Endothelial cell of umbilical vein (primary cell): ENCODE results near the gene FANCC. TPM values are rescaled to one million over a fixed set of nuclear protein-coding genes. Genes with fewer than 3 reads are reported as not detected.

Experiments used
- BruUV-seq: library from RNA; stranded (reverse); fragments of 400-500 nt; replicated peaks from 2 replicates; lab custom pipeline; 2021; lab: Mats Ljungman, UMichigan
- CTCF ChIA-PET: fragments of 300-600, 350-600 bp; sonication (Branson Sonifier 250); formaldehyde crosslinking; loops from one replicate; lab custom pipeline; 2021; ENCODE audit warnings: antibody characterized with exemption, inconsistent platforms; lab: Charles Lee
- POLR2A ChIA-PET: fragments of 300-600, 350-600 bp; sonication (Branson Sonifier 250); formaldehyde crosslinking; loops from one replicate; lab custom pipeline; 2021; ENCODE audit warnings: antibody characterized with exemption, inconsistent platforms; lab: Charles Lee
- DNase-seq: peaks from one replicate; pipeline ENCODE4 v3.0.0-alpha.2; 2011; ENCODE audit warnings: low read depth, low spot score
- FAIRE-seq: peaks from 2 replicates; lab custom pipeline; 2011; peaks lifted over from hg19 to GRCh38; lab: Jason Lieb, UNC
- H2AFZ ChIP-seq: 2 replicates; pipeline ENCODE4 v1.6.0; 2012; ENCODE audit warnings: low read depth, low read length, control low read depth, inconsistent platforms
- H3K27ac ChIP-seq: 2 replicates; pipeline ENCODE4 v1.5.1; 2011; ENCODE audit warnings: low read depth, mild to moderate bottlenecking, control low read depth, low read length, moderate library complexity; ENCODE audit not compliant: insufficient read depth
- H3K27me3 ChIP-seq, 2 experiments: 2 replicates each; pipeline versions ENCODE4 v1.6.0 to v1.6.1; 2011; ENCODE audit warnings: low read length in 2 of 2, mixed read lengths in 1 of 2; ENCODE audit not compliant: control insufficient read depth in 2 of 2, insufficient read depth in 2 of 2
- H3K36me3 ChIP-seq, 2 experiments: 2 replicates in 1 of 2; 3 replicates in 1 of 2; pipeline ENCODE4 v1.5.1; 2011; ENCODE audit warnings: low read length in 2 of 2, mild to moderate bottlenecking in 1 of 2, moderate library complexity in 1 of 2; ENCODE audit not compliant: control insufficient read depth in 2 of 2, insufficient read depth in 2 of 2; ENCODE audit errors: extremely low read depth in 1 of 2
- H3K4me1 ChIP-seq: 3 replicates; pipeline ENCODE4 v1.5.1; 2011; ENCODE audit warnings: mild to moderate bottlenecking, low read length; ENCODE audit not compliant: control insufficient read depth, insufficient read depth; ENCODE audit errors: extremely low read depth
- H3K4me2 ChIP-seq: 2 replicates; pipeline ENCODE4 v1.6.1; 2011; ENCODE audit warnings: low read length, control low read depth, mixed read lengths; ENCODE audit not compliant: insufficient read depth
- H3K4me3 ChIP-seq, 3 experiments: fragments of 200-600 bp in 1 of 3; sonication (generic), shearing (Covaris generic) in 1 of 3; replicated peaks in 1 of 3; 2 replicates each; pipeline ENCODE4 v1.5.1; 2011 to 2016; ENCODE audit warnings: control low read depth in 3 of 3, low read length in 3 of 3, mild to moderate bottlenecking in 2 of 3, inconsistent platforms in 1 of 3, low read depth in 1 of 3, moderate library complexity in 1 of 3; ENCODE audit not compliant: insufficient read depth in 1 of 3
- H3K79me2 ChIP-seq: 2 replicates; pipeline ENCODE4 v1.6.0; 2012; ENCODE audit warnings: low read length, inconsistent platforms; ENCODE audit not compliant: control insufficient read depth, insufficient read depth
- H3K9ac ChIP-seq: replicated peaks from 2 replicates; pipeline ENCODE3; 2011; ENCODE audit warnings: low read length, control low read depth; ENCODE audit not compliant: insufficient read depth; ENCODE audit errors: extremely low read depth
- H3K9me1 ChIP-seq: replicated peaks from 3 replicates; pipeline ENCODE4 v1.6.0; 2011; ENCODE audit warnings: mild to moderate bottlenecking, low read length; ENCODE audit not compliant: control insufficient read depth, insufficient read depth; ENCODE audit errors: extremely low read depth
- H3K9me3 ChIP-seq: replicated peaks from 2 replicates; pipeline ENCODE4 v1.5.1; 2012; ENCODE audit warnings: low read length, inconsistent platforms; ENCODE audit not compliant: control insufficient read depth, insufficient read depth
- H4K20me1 ChIP-seq: replicated peaks from 2 replicates; pipeline ENCODE3; 2011; ENCODE audit warnings: mild to moderate bottlenecking, low read length; ENCODE audit not compliant: control insufficient read depth, insufficient read depth; ENCODE audit errors: extremely low read depth
- CTCF ChIP-seq, 2 donors: IDR thresholded peaks; 1 replicate in 1 of 2; 2 replicates in 1 of 2; pipeline ENCODE4 v1.5.1; 2011; ENCODE audit warnings: low read length in 2 of 2, mild to moderate bottlenecking in 2 of 2, moderate library complexity in 2 of 2, control low read depth in 1 of 2, inconsistent platforms in 1 of 2, low read depth in 1 of 2; ENCODE audit not compliant: insufficient read depth in 1 of 2; ENCODE audit errors: extremely low read depth in 1 of 2
- EZH2 ChIP-seq: IDR thresholded peaks from 2 replicates; pipeline ENCODE4 v1.6.1; 2012; ENCODE audit warnings: borderline replicate concordance, low read depth, mild to moderate bottlenecking, moderate library complexity, low read length, inconsistent platforms; ENCODE audit not compliant: severe bottlenecking
- FOS ChIP-seq: IDR thresholded peaks from 2 replicates; pipeline ENCODE4 v1.6.1; 2011; ENCODE audit warnings: mild to moderate bottlenecking, low read length, moderate library complexity, borderline replicate concordance; ENCODE audit not compliant: insufficient read depth
- GATA2 ChIP-seq: IDR thresholded peaks from 2 replicates; pipeline ENCODE4 v1.7.0; 2011; ENCODE audit warnings: low read depth, mild to moderate bottlenecking, moderate library complexity, mixed read lengths, low read length; ENCODE audit not compliant: insufficient read length, insufficient read depth
- JUN ChIP-seq: IDR thresholded peaks from 2 replicates; pipeline ENCODE4 v1.6.1; 2011; ENCODE audit warnings: borderline replicate concordance, low read depth; ENCODE audit not compliant: insufficient read length, insufficient read depth
- MAX ChIP-seq: IDR thresholded peaks from 2 replicates; pipeline ENCODE4 v1.6.1; 2011; ENCODE audit not compliant: insufficient read depth, insufficient read length
- MYC ChIP-seq: IDR thresholded peaks from one replicate; pipeline ENCODE4 v1.6.1; 2011; ENCODE audit warnings: mild to moderate bottlenecking, low read depth, low read length
- POLR2A ChIP-seq: IDR thresholded peaks from 2 replicates; pipeline ENCODE4 v1.6.1; 2012; ENCODE audit warnings: low read depth, mild to moderate bottlenecking, control low read depth, low read length
- POLR2AphosphoS5 ChIP-seq: IDR thresholded peaks from 2 replicates; pipeline ENCODE4 v1.6.1; 2012; ENCODE audit warnings: low read depth, mild to moderate bottlenecking, control low read depth, low read length, moderate library complexity; ENCODE audit not compliant: insufficient read depth
- dilution Hi-C: fragments of 300-500 bp; cut with MboI; formaldehyde crosslinking; loops from one replicate; pipeline ENCODE4 v1.15.0; 2019; ENCODE audit warnings: low sequenced_read_pairs; ENCODE audit not compliant: extremely low pct_ligation_motif_present
- intact Hi-C: fragments of 100-400 bp; cut with micrococcal nuclease; formaldehyde crosslinking; loops from one replicate; pipeline ENCODE4 v1.10.0; 2022
- polyA plus RNA-seq, 4 experiments: library from polyadenylated mRNA; depleted of rRNA in 3 of 4; stranded (reverse) in 3 of 4; unstranded in 1 of 4; fragments of >200 nt; gene quantifications; 2 replicates each; pipeline versions ENCODE4 v1.2.1 to v1.2.3, GENCODE V29; 2011 to 2012; ENCODE audit warnings: missing spikeins in 1 of 4
- total RNA-seq: library from RNA; stranded (reverse); gene quantifications from 2 replicates; pipeline ENCODE4 v1.2.3, GENCODE V29; 2021

FANCC gene
- total and polyA plus RNA-seq, 2 donors (not counting 3 experiments of a cell fraction or from before 2014, with no cell fraction given): 5.7 to 13.1 TPM

DNA sequence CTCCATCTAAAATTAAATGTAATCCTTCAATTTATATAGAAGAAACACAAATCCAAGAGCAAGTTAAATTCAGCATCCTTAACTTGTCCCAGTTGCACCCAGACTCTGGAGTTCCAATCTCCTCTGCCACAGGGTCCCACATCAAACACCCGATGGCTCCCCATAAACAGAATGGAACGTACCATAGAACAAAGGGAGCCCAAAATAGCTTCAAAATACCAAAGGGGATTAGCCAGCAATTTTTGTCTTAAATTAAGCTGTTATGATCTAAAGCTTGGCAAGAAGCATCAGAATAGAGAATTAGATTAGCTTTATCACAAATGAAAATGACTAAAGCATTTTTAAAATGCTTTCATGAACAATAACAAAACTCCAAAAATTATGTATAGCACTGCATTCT is 112.8 kb downstream of the FANCC start:
- ChIA-PET CTCF (interaction anchor here (0.8 to 2.5 kb wide), 3 partner anchors 11 to 523 kb away, joined by 3 to 11 read pairs (median 4); no protein-coding TSS in a partner anchor), POLR2A (no interaction called here)
- H3K4me2 ChIP-seq: no peak overlapping the region
- no TSS peak for BruUV-seq
- no peaks in the 10 kb centered on the region for H3K27me3 ChIP-seq
- no peaks in the 10 kb centered on the region for H3K4me1 ChIP-seq
- intact Hi-C loops (no loop called here), dilution Hi-C loops (no loop called here)
- no peaks in the 10 kb centered on the region for H3K79me2 ChIP-seq
- FAIRE-seq (no peak), DNase-seq (no peak)
- no peak overlapping the region for H2AFZ ChIP-seq
- no peak for TF ChIP-seq JUN
- TF ChIP-seq FOS: no peak
- no peaks in the 10 kb centered on the region for H4K20me1 ChIP-seq
- no peaks in the 10 kb centered on the region for H3K9me3 ChIP-seq
- H3K9me1 ChIP-seq: no peaks in the 10 kb centered on the region
- H3K9ac ChIP-seq: no peak overlapping the region
- no peaks in the 10 kb centered on the region for H3K36me3 ChIP-seq
- H3K27ac ChIP-seq: no peak overlapping the region
- H3K4me3 ChIP-seq: no peak overlapping the region

DNA sequence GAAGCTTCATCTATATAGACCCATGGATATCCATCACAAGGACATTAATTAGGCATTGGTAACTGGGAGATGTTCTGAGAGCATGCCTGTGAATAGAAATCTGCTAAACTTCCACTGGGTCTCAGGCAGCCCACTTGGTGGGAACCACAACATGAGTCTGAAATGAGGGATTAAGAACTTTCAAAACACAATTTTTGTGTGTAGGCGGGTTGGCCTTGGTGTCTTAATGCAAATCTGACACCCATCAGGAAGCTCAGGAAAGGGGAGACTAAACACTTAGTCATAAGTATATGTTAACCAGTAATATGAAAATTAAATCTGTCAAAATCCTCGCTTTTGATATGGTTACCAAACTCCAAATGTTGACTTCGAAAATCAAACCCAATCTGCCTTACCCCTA is 113.2 kb downstream of the FANCC start:
- H3K9me1 ChIP-seq: no peaks in the 10 kb centered on the region
- CTCF ChIA-PET: interaction anchor here (1.2 to 2.5 kb wide), 2 partner anchors 11 to 36 kb away, joined by 4 to 11 read pairs; no protein-coding TSS in a partner anchor
- intact Hi-C loops: no loop called here
- H4K20me1 ChIP-seq: no peaks in the 10 kb centered on the region
- no peaks in the 10 kb centered on the region for H3K4me1 ChIP-seq
- H3K4me3 ChIP-seq: no peak overlapping the region
- H3K9me3 ChIP-seq: no peaks in the 10 kb centered on the region
- no peak overlapping the region for H3K27ac ChIP-seq
- dilution Hi-C loops: no loop called here
- no peaks in the 10 kb centered on the region for H3K36me3 ChIP-seq
- H2AFZ ChIP-seq: no peak overlapping the region
- TF ChIP-seq MYC (no peak), EZH2 (no peak), FOS (no peak), GATA2 (no peak), CTCF (IDR thresholded peaks at IDR 0.05; ENCODE audit: extremely low read depth in 1 of 2, insufficient read depth in 1 of 2, low read depth in 1 of 2, low read length in 2 of 2) (no peak), JUN (no peak), POLR2AphosphoS5 (no peak), MAX (no peak), POLR2A (no peak)
- H3K27me3 ChIP-seq: no peaks in the 10 kb centered on the region
- DNase-seq (no peak), FAIRE-seq (no peak)
- POLR2A ChIA-PET: no interaction called here
- H3K79me2 ChIP-seq: no peaks in the 10 kb centered on the region
- H3K4me2 ChIP-seq: no peak overlapping the region
- BruUV-seq: no TSS peak
- H3K9ac ChIP-seq: no peak overlapping the region
